Erythroblast (primary cell): ENCODE data around the gene SORCS1.

Experiments
- GATA1 ChIP-seq: IDR thresholded peaks from 2 replicates; pipeline ENCODE4 v1.6.1; 2011; ENCODE audit warnings: low read depth, mild to moderate bottlenecking, control low read depth, low read length, moderate library complexity
- POLR2A ChIP-seq: IDR thresholded peaks from 2 replicates; pipeline ENCODE4 v1.6.1; 2011; ENCODE audit warnings: mild to moderate bottlenecking, low read length

- TF ChIP-seq POLR2A (no peak), GATA1 (no peak)
Measured at GRCh38 chr10:107054469-107055156, 109.9 kb downstream of the SORCS1 start.
